SJSA1 (cell line): ENCODE results near the gene OSTM1. TPM values are rescaled to one million over a fixed set of nuclear protein-coding genes. Genes with fewer than 3 reads are reported as not detected.
"Not testable (repeated sequence)": the region's sequence is repeated elsewhere in the genome, so short reads cannot be mapped to it uniquely, and the experiment has no call there.

Experiments used
- DNase-seq, 2 experiments: peaks; one replicate each; pipeline ENCODE4 v3.0.0-alpha.2; 2015 to 2020; ENCODE audit warnings: low spot score in 2 of 2, low read depth in 1 of 2
- H3K27ac ChIP-seq: fragments of 250-450 bp; sonication (Bioruptor Pico); 2 replicates; pipeline ENCODE4 v1.5.1; 2020; ENCODE audit warnings: mild to moderate bottlenecking, moderate library complexity
- H3K27me3 ChIP-seq: fragments of 250-450 bp; sonication (Bioruptor Pico); replicated peaks from 2 replicates; pipeline ENCODE4 v1.5.1; 2020; ENCODE audit warnings: mild to moderate bottlenecking, moderate library complexity
- H3K36me3 ChIP-seq: fragments of 250-450 bp; sonication (Bioruptor Pico); 2 replicates; pipeline ENCODE4 v1.5.1; 2020; ENCODE audit warnings: mild to moderate bottlenecking
- H3K4me1 ChIP-seq: fragments of 250-450 bp; sonication (Bioruptor Pico); replicated peaks from 2 replicates; pipeline ENCODE4 v1.6.1; 2021; ENCODE audit warnings: mild to moderate bottlenecking
- H3K4me3 ChIP-seq: fragments of 250-450 bp; sonication (Bioruptor Pico); 2 replicates; pipeline ENCODE4 v1.5.1; 2020; ENCODE audit warnings: mild to moderate bottlenecking
- H3K9me3 ChIP-seq: fragments of 250-450 bp; sonication (Bioruptor Pico); replicated peaks from 2 replicates; pipeline ENCODE4 v1.5.1; 2020; ENCODE audit warnings: mild to moderate bottlenecking
- total RNA-seq: library from RNA; depleted of rRNA; stranded (reverse); fragments of >200 nt; shearing (Covaris generic); gene quantifications from 2 replicates; pipeline ENCODE4 v1.2.3, GENCODE V29; 2014

The OSTM1 gene
- total RNA-seq, 1 experiment from 2014 or later: 123 TPM

- H3K9me3 ChIP-seq: no peaks in the 10 kb centered on the region; the same call in 1 of the 2 replicates
- H3K36me3 ChIP-seq: no peaks in the 10 kb centered on the region
- H3K4me1 ChIP-seq: no peaks in the 10 kb centered on the region
- no peak for DNase-seq
- H3K27me3 ChIP-seq: no peaks in the 10 kb centered on the region
- no peak overlapping the region for H3K4me3 ChIP-seq
- H3K27ac ChIP-seq: no peak overlapping the region
These were observed 47.5 kb downstream of the OSTM1 start for GRCh38 chr6:108027056-108027455.

GRCh38 chr6:108024427-108025073 is 50.0 kb downstream of the OSTM1 start:
- Histone ChIP-seq H3K9me3 (no peaks in the 10 kb centered on the region; the same call in 1 of the 2 replicates), H3K27ac (no peak overlapping the region), H3K27me3 (no peaks in the 10 kb centered on the region), H3K4me3 (no peak overlapping the region), H3K36me3 (no peaks in the 10 kb centered on the region), H3K4me1 (no peaks in the 10 kb centered on the region)
- no peak for DNase-seq

- Histone ChIP-seq H3K4me1 (no peaks in the 10 kb centered on the region), H3K9me3 (no peaks in the 10 kb centered on the region; the same call in 1 of the 2 replicates), H3K27me3 (no peaks in the 10 kb centered on the region), H3K36me3 (no peaks in the 10 kb centered on the region), H3K4me3 (no peak overlapping the region), H3K27ac (no peak overlapping the region)
- no peak for DNase-seq
These were observed 53.9 kb downstream of the OSTM1 start for GRCh38 chr6:108020472-108021116.

GRCh38 chr6:108016283-108016682 is 58.3 kb downstream of the OSTM1 start:
- H3K9me3 ChIP-seq, H3K27ac ChIP-seq, H3K27me3 ChIP-seq, H3K36me3 ChIP-seq, H3K4me3 ChIP-seq, H3K4me1 ChIP-seq, DNase-seq: not testable (repeated sequence)

- Histone ChIP-seq H3K9me3 (peaks cover 10% of the 10 kb centered on the region; the same call in 1 of the 2 replicates), H3K27ac (no peak overlapping the region), H3K36me3 (no peaks in the 10 kb centered on the region), H3K4me3 (no peak overlapping the region), H3K27me3 (no peaks in the 10 kb centered on the region), H3K4me1 (no peaks in the 10 kb centered on the region)
- DNase-seq: no peak
These were observed 60.6 kb downstream of the OSTM1 start for GRCh38 chr6:108013787-108014439.

GRCh38 chr6:108009894-108010293 is 64.6 kb downstream of the OSTM1 start:
- Histone ChIP-seq H3K27me3 (no peaks in the 10 kb centered on the region), H3K4me3 (no peak overlapping the region), H3K9me3 (peaks cover 10% of the 10 kb centered on the region; the same call in 1 of the 2 replicates), H3K27ac (no peak overlapping the region), H3K36me3 (no peaks in the 10 kb centered on the region), H3K4me1 (no peaks in the 10 kb centered on the region)
- no peak for DNase-seq

- not testable (repeated sequence) for H3K27me3 ChIP-seq, DNase-seq, H3K4me1 ChIP-seq, H3K36me3 ChIP-seq, H3K4me3 ChIP-seq, H3K9me3 ChIP-seq, H3K27ac ChIP-seq
These were observed 65.3 kb downstream of the OSTM1 start for GRCh38 chr6:108009258-108009657.

- no peak for DNase-seq
- no peaks in the 10 kb centered on the region for H3K36me3 ChIP-seq
- no peaks in the 10 kb centered on the region for H3K27me3 ChIP-seq
- no peak overlapping the region for H3K27ac ChIP-seq
- H3K9me3 ChIP-seq: peaks cover 10% of the 10 kb centered on the region; the same call in 1 of the 2 replicates
- no peak overlapping the region for H3K4me3 ChIP-seq
- H3K4me1 ChIP-seq: no peaks in the 10 kb centered on the region
These were observed 66.2 kb downstream of the OSTM1 start for GRCh38 chr6:108008363-108008762.

- DNase-seq: no peak
- H3K27me3 ChIP-seq: no peaks in the 10 kb centered on the region; the same call in 1 of the 2 replicates
- no peaks in the 10 kb centered on the region for H3K4me1 ChIP-seq
- peaks cover 10% of the 10 kb centered on the region; the same call in 1 of the 2 replicates for H3K9me3 ChIP-seq
- no peak overlapping the region for H3K27ac ChIP-seq
- H3K36me3 ChIP-seq: no peaks in the 10 kb centered on the region
- H3K4me3 ChIP-seq: no peak overlapping the region
These were observed 68.6 kb downstream of the OSTM1 start for GRCh38 chr6:108005961-108006360.

GRCh38 chr6:108004861-108005260 is 69.7 kb downstream of the OSTM1 start:
- Histone ChIP-seq H3K9me3 (peaks cover 8% of the 10 kb centered on the region; the same call in 1 of the 2 replicates), H3K36me3 (no peaks in the 10 kb centered on the region), H3K27me3 (no peaks in the 10 kb centered on the region; the same call in 1 of the 2 replicates), H3K4me3 (no peak overlapping the region), H3K27ac (no peak overlapping the region), H3K4me1 (no peaks in the 10 kb centered on the region)
- DNase-seq: no peak

GRCh38 chr6:108002365-108003221 is 71.9 kb downstream of the OSTM1 start:
- H3K9me3 ChIP-seq: no peaks in the 10 kb centered on the region
- no peak for DNase-seq
- no peak overlapping the region for H3K27ac ChIP-seq

GRCh38 chr6:108001696-108002231 is 72.8 kb downstream of the OSTM1 start:
- no peak overlapping the region for H3K4me3 ChIP-seq
- H3K36me3 ChIP-seq: no peaks in the 10 kb centered on the region
- H3K27me3 ChIP-seq: no peaks in the 10 kb centered on the region; the same call in 1 of the 2 replicates
- no peak for DNase-seq
- no peaks in the 10 kb centered on the region for H3K9me3 ChIP-seq
- no peak overlapping the region for H3K27ac ChIP-seq
- no peaks in the 10 kb centered on the region for H3K4me1 ChIP-seq

More at GRCh38 chr6:108002365-108003221, 71.9 kb downstream of the OSTM1 start:
- H3K36me3 ChIP-seq: no peaks in the 10 kb centered on the region
- H3K4me3 ChIP-seq: no peak overlapping the region
- no peaks in the 10 kb centered on the region; the same call in 1 of the 2 replicates for H3K27me3 ChIP-seq
- no peaks in the 10 kb centered on the region for H3K4me1 ChIP-seq

GRCh38 chr6:108000259-108000658 is 74.3 kb downstream of the OSTM1 start:
- H3K9me3 ChIP-seq, H3K27me3 ChIP-seq, H3K4me3 ChIP-seq: not testable (repeated sequence)

More at GRCh38 chr6:108000259-108000658, 74.3 kb downstream of the OSTM1 start:
- DNase-seq, H3K36me3 ChIP-seq, H3K4me1 ChIP-seq, H3K27ac ChIP-seq: not testable (repeated sequence)
